NB4 (cell line): Measurements from ENCODE around the gene IMMP2L.

Source experiments
- DNase-seq: peaks from one replicate; pipeline ENCODE4 v3.0.0; 2010; ENCODE audit warnings: low read depth
- H3K4me3 ChIP-seq: one replicate; pipeline ENCODE4 v1.5.1; 2011; ENCODE audit warnings: mild to moderate bottlenecking, low read depth, low read length, moderate library complexity
- CTCF ChIP-seq: IDR thresholded peaks from one replicate; pipeline ENCODE4 v1.5.1; 2012; ENCODE audit warnings: low read depth, low read length
- MYC ChIP-seq: IDR thresholded peaks from 2 replicates; pipeline ENCODE4 v1.6.1; 2011; ENCODE audit warnings: low read depth, low read length
- POLR2A ChIP-seq: IDR thresholded peaks from 2 replicates; pipeline ENCODE4 v1.6.1; 2011; ENCODE audit warnings: mild to moderate bottlenecking; ENCODE audit not compliant: insufficient read length; ENCODE audit errors: extremely low read depth
- TF ChIP-seq, protein P1 (sequence below): IDR thresholded peaks from 2 replicates; pipeline ENCODE4 v1.6.1; 2011; ENCODE audit warnings: low read depth, low read length

IMMP2L gene

GRCh38 chr7:110720626-110721025, 841.7 kb downstream of the IMMP2L start:
- H3K4me3 ChIP-seq, result no peak overlapping the region
- TF ChIP-seq MYC, result no peak
- no peak for DNase-seq

DNA sequence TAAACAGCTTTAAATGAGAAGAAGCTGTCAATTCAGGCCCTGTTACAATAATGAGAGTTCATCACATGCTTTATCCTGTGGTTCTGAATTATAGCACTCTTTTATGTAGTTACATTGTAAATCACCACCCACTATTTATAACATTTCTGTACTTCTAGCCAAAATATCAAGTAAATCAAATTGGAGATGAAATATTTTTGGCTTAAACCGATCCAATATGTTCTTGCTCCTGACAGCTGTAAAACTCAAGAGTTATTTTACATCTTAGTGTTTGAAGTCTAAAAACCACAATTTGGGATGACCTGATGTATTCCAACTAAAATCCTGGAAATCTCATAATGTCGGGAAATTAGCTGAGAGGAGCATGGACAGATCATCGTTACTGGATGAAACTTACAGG, 842.6 kb downstream of the IMMP2L start:
- H3K4me3 ChIP-seq, result no peak overlapping the region
- TF ChIP-seq MYC, result no peak
- TF ChIP-seq, protein P1, sequence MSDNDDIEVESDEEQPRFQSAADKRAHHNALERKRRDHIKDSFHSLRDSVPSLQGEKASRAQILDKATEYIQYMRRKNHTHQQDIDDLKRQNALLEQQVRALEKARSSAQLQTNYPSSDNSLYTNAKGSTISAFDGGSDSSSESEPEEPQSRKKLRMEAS, result no peak
- TF ChIP-seq POLR2A, result no peak
- no peak for TF ChIP-seq CTCF
- no peak for DNase-seq

GRCh38 chr7:110718503-110719205, 843.6 kb downstream of the IMMP2L start:
- no peak for TF ChIP-seq MYC
- TF ChIP-seq CTCF, result no peak
- TF ChIP-seq POLR2A, result no peak
- TF ChIP-seq, protein P1, result no peak
- no peak overlapping the region for H3K4me3 ChIP-seq
- DNase-seq, result no peak

- DNase-seq, result no peak
- no peak for TF ChIP-seq MYC
- TF ChIP-seq POLR2A, result no peak
- no peak overlapping the region for H3K4me3 ChIP-seq
These were observed 858.1 kb downstream of the IMMP2L start for GRCh38 chr7:110704225-110704624.

GRCh38 chr7:110698576-110698975, 863.7 kb downstream of the IMMP2L start:
- H3K4me3 ChIP-seq, result no peak overlapping the region
- no peak for DNase-seq
- TF ChIP-seq, protein P1, result no peak
- TF ChIP-seq POLR2A, result no peak
- TF ChIP-seq MYC, result no peak
- no peak for TF ChIP-seq CTCF

DNA sequence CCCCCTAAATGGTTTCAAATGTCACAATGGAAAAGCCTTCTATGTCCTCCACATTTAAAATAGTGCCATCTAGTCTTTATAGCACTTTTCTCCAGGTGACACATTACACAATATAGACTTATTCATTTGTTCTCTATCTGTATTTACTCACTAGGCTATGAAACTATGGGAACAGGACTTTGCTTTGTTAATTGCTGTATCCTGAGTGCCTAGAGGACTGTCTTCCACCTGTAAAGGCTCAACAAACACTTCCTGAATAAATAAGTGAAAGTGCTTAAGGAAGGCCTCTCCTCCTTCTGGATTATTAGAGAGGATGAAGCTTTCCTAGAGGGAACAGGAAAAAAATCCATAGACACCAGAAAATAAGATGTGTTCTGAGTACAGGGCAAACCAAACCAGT, 868.9 kb downstream of the IMMP2L start:
- TF ChIP-seq, protein P1, result no peak
- TF ChIP-seq POLR2A, result no peak

GRCh38 chr7:110688908-110689307, 873.4 kb downstream of the IMMP2L start:
- H3K4me3 ChIP-seq, result no peak overlapping the region
- no peak for DNase-seq
- TF ChIP-seq POLR2A (no peak), MYC (no peak), CTCF (no peak)
- TF ChIP-seq, protein P1, result no peak

More for the DNA sequence above, 868.9 kb downstream of the IMMP2L start:
- no peak for DNase-seq
- no peak overlapping the region for H3K4me3 ChIP-seq
